H9 (cell line): ENCODE data around the gene SIPA1L3. TPM values are rescaled to one million over a fixed set of nuclear protein-coding genes. Genes with fewer than 3 reads are reported as not detected.

Experiments used
- DNase-seq: peaks from one replicate; pipeline ENCODE4 v3.0.0-alpha.2; 2017
- H2AFZ ChIP-seq: one replicate; pipeline ENCODE4 v1.6.1; 2013; ENCODE audit warnings: mild to moderate bottlenecking, low read length, control low read depth, moderate library complexity
- H2AK5ac ChIP-seq: 2 replicates; pipeline ENCODE4 v1.6.1; 2013; ENCODE audit warnings: low read length, control low read depth, mixed read lengths; ENCODE audit not compliant: insufficient read length
- H2BK120ac ChIP-seq: one replicate; pipeline ENCODE4 v1.6.1; 2013; ENCODE audit warnings: low read depth, mild to moderate bottlenecking, low read length, control low read depth, inconsistent platforms; ENCODE audit not compliant: poor library complexity, severe bottlenecking
- H2BK12ac ChIP-seq: 2 replicates; pipeline ENCODE4 v1.6.1; 2013; ENCODE audit warnings: low read length, control low read depth, mixed read lengths, low read depth; ENCODE audit not compliant: insufficient read length
- H2BK15ac ChIP-seq: 2 replicates; pipeline ENCODE4 v1.6.1; 2013; ENCODE audit warnings: low read depth, low read length, control low read depth
- H2BK20ac ChIP-seq: one replicate; pipeline ENCODE4 v1.6.1; 2013; ENCODE audit warnings: low read depth, mild to moderate bottlenecking, low read length, control low read depth, inconsistent platforms; ENCODE audit not compliant: poor library complexity, severe bottlenecking
- H2BK5ac ChIP-seq: 2 replicates; pipeline ENCODE4 v1.6.1; 2013; ENCODE audit warnings: low read length, control low read depth, mixed read lengths; ENCODE audit not compliant: insufficient read length
- H3K14ac ChIP-seq: 2 replicates; pipeline ENCODE4 v1.6.1; 2013; ENCODE audit warnings: low read length, control low read depth; ENCODE audit not compliant: insufficient read depth
- H3K18ac ChIP-seq: 2 replicates; pipeline ENCODE4 v1.6.1; 2013; ENCODE audit warnings: low read depth, mild to moderate bottlenecking, mixed read lengths, low read length, control low read depth; ENCODE audit not compliant: insufficient read length
- H3K23ac ChIP-seq: 2 replicates; pipeline ENCODE4 v1.6.1; 2013; ENCODE audit warnings: low read length, control low read depth, mixed read lengths, low read depth; ENCODE audit not compliant: insufficient read length
- H3K23me2 ChIP-seq: 2 replicates; pipeline ENCODE4 v1.6.1; 2013; ENCODE audit warnings: low read depth, mild to moderate bottlenecking, mixed read lengths, low read length, control low read depth; ENCODE audit not compliant: insufficient read length, poor library complexity, severe bottlenecking
- H3K27ac ChIP-seq: 2 replicates; pipeline ENCODE4 v1.5.1; 2013; ENCODE audit warnings: low read length, control low read depth, mixed read lengths, low read depth; ENCODE audit not compliant: insufficient read length
- H3K27me3 ChIP-seq: 2 replicates; pipeline ENCODE4 v1.6.1; 2013; ENCODE audit warnings: low read length, control low read depth, inconsistent platforms; ENCODE audit not compliant: insufficient read depth
- H3K4ac ChIP-seq: 2 replicates; pipeline ENCODE4 v1.6.1; 2013; ENCODE audit warnings: low read depth, mild to moderate bottlenecking, control low read depth, inconsistent platforms, low read length, moderate library complexity
- H3K4me1 ChIP-seq: 2 replicates; pipeline ENCODE4 v1.6.1; 2013; ENCODE audit warnings: low read length, control low read depth, inconsistent platforms; ENCODE audit not compliant: insufficient read depth
- H3K4me2 ChIP-seq: 2 replicates; pipeline ENCODE4 v1.6.1; 2013; ENCODE audit warnings: low read length, control low read depth, mixed read lengths; ENCODE audit not compliant: insufficient read length, insufficient read depth
- H3K56ac ChIP-seq: 2 replicates; pipeline ENCODE4 v1.6.1; 2013; ENCODE audit warnings: low read depth, mild to moderate bottlenecking, mixed read lengths, low read length, control low read depth; ENCODE audit not compliant: insufficient read length
- H3K79me1 ChIP-seq: 2 replicates; pipeline ENCODE4 v1.6.1; 2013; ENCODE audit warnings: low read depth, mild to moderate bottlenecking, moderate library complexity, low read length, control low read depth, inconsistent platforms; ENCODE audit not compliant: insufficient read depth, poor library complexity, severe bottlenecking
- H3K79me2 ChIP-seq: 2 replicates; pipeline ENCODE4 v1.6.1; 2013; ENCODE audit warnings: low read length, control low read depth, inconsistent platforms; ENCODE audit not compliant: insufficient read depth
- H3K9ac ChIP-seq: 2 replicates; pipeline ENCODE4 v1.6.1; 2013; ENCODE audit warnings: low read length, control low read depth, mixed read lengths; ENCODE audit not compliant: insufficient read length; ENCODE audit errors: extremely low read depth
- H3K9me3 ChIP-seq: one replicate; pipeline ENCODE4 v1.6.1; 2013; ENCODE audit warnings: low read depth, low read length, inconsistent platforms; ENCODE audit not compliant: control insufficient read depth
- H3T11ph ChIP-seq: one replicate; pipeline ENCODE4 v1.6.1; 2013; ENCODE audit warnings: mild to moderate bottlenecking, low read length, control low read depth, inconsistent platforms
- H4K20me1 ChIP-seq: one replicate; pipeline ENCODE4 v1.6.1; 2013; ENCODE audit not compliant: control insufficient read depth, insufficient read length, insufficient read depth
- H4K5ac ChIP-seq: 2 replicates; pipeline ENCODE4 v1.6.1; 2013; ENCODE audit warnings: low read depth, mild to moderate bottlenecking, mixed read lengths, low read length, control low read depth; ENCODE audit not compliant: insufficient read length
- H4K8ac ChIP-seq: replicated peaks from 2 replicates; pipeline ENCODE4 v1.6.1; 2013; ENCODE audit warnings: low read length, control low read depth, mixed read lengths, low read depth; ENCODE audit not compliant: insufficient read length
- H4K91ac ChIP-seq: 2 replicates; pipeline ENCODE4 v1.6.1; 2013; ENCODE audit warnings: low read depth, mild to moderate bottlenecking, moderate library complexity, mixed read lengths, low read length, control low read depth; ENCODE audit not compliant: insufficient read length
- H3K27ac Mint-ChIP-seq, 3 experiments: 2 replicates in 2 of 3; 3 replicates in 1 of 3; pipeline ENCODE4 v1.8.0; 2020 to 2021; ENCODE audit warnings: mixed read lengths in 3 of 3, mild to moderate bottlenecking in 1 of 3, moderate library complexity in 1 of 3
- H3K27me3 Mint-ChIP-seq: 2 replicates; pipeline ENCODE4 v1.8.0; 2021; ENCODE audit warnings: low read depth, mild to moderate bottlenecking, moderate library complexity, mixed read lengths
- H3K36me3 Mint-ChIP-seq, 3 experiments: 2 replicates in 2 of 3; 3 replicates in 1 of 3; pipeline ENCODE4 v1.8.0; 2020 to 2021; ENCODE audit warnings: low read depth in 3 of 3, mixed read lengths in 3 of 3; ENCODE audit not compliant: insufficient read depth in 1 of 3
- H3K4me1 Mint-ChIP-seq, 2 experiments: 2 replicates each; pipeline ENCODE4 v1.8.0; 2020; ENCODE audit warnings: mixed read lengths in 2 of 2
- H3K4me3 Mint-ChIP-seq, 2 experiments: 2 replicates in 1 of 2; 3 replicates in 1 of 2; pipeline ENCODE4 v1.8.0; 2020 to 2021; ENCODE audit warnings: mild to moderate bottlenecking in 2 of 2, mixed read lengths in 2 of 2, moderate library complexity in 1 of 2
- H3K9me3 Mint-ChIP-seq, 2 experiments: 2 replicates in 1 of 2; 3 replicates in 1 of 2; pipeline ENCODE4 v1.8.0; 2020; ENCODE audit warnings: mild to moderate bottlenecking in 2 of 2, mixed read lengths in 2 of 2, moderate library complexity in 1 of 2
- CTCF ChIP-seq: fragments of 200-600 bp; sonication (generic); conservative IDR thresholded peaks from 3 replicates; pipeline ENCODE4 v1.8.0; 2021; ENCODE audit warnings: antibody characterized with exemption, mild to moderate bottlenecking
- WGBS: extraction: QIAGEN DNeasy Blood & Tissue Kit; methylation state at CpG from one replicate; pipeline ENCODE4 v1.1.7; 2013; ENCODE audit warnings: missing lambda C conversion rate, low lambda C conversion rate, mixed read lengths; ENCODE audit not compliant: insufficient read length; ENCODE audit errors: extremely low coverage; 5-methylcytosine and 5-hydroxymethylcytosine counted together
- total RNA-seq: library from RNA; stranded (reverse); gene quantifications from 2 replicates; pipeline ENCODE4 v1.2.1, GENCODE V29; 2021

Gene SIPA1L3
- total RNA-seq, 1 experiment from 2014 or later: 40.1 TPM

GRCh38 chr19:37899966-37900365 lies 7.0 kb upstream of the SIPA1L3 start:
- H3K9ac ChIP-seq: no peak overlapping the region
- no peak overlapping the region for H2BK20ac ChIP-seq
- no peak overlapping the region for H2BK12ac ChIP-seq
- H3K9me3 ChIP-seq: no peaks in the 10 kb centered on the region
- no peak overlapping the region for H4K5ac ChIP-seq
- H3K23ac ChIP-seq: no peak overlapping the region
- H4K91ac ChIP-seq: no peak overlapping the region
- no peaks in the 10 kb centered on the region for H4K20me1 ChIP-seq
- H2BK15ac ChIP-seq: no peak overlapping the region
- no CpG with 5 or more reads among the region's 2 CpGs for WGBS
- Mint-ChIP-seq H3K4me1 (peaks cover 3 to 6% of the 10 kb centered on the region in 2 experiments; a peak in 3 of 4 replicates), H3K9me3 (no peaks in the 10 kb centered on the region; a peak in 1 of 5 replicates), H3K27me3 (no peaks in the 10 kb centered on the region; the same call in none of the 2 replicates), H3K27ac (no peak overlapping the region), H3K4me3 (no peak overlapping the region), H3K36me3 (no peaks in the 10 kb centered on the region; a peak in 1 of 7 replicates)
- no peak overlapping the region for H3K14ac ChIP-seq
- no peak overlapping the region for H2BK5ac ChIP-seq
- no peak overlapping the region for H4K8ac ChIP-seq
- no peak overlapping the region for H2AK5ac ChIP-seq
- H3K27ac ChIP-seq: no peak overlapping the region
- no peak overlapping the region for H3K56ac ChIP-seq
- no peak overlapping the region for H2AFZ ChIP-seq
- no peak overlapping the region for H3T11ph ChIP-seq
- H2BK120ac ChIP-seq: no peak overlapping the region
- H3K27me3 ChIP-seq: no peaks in the 10 kb centered on the region
- no peaks in the 10 kb centered on the region for H3K79me1 ChIP-seq
- H3K18ac ChIP-seq: no peak overlapping the region
- TF ChIP-seq CTCF: no peak
- no peak overlapping the region for H3K4me2 ChIP-seq
- H3K79me2 ChIP-seq: no peaks in the 10 kb centered on the region
- no peak for DNase-seq
- H3K4me1 ChIP-seq: no peaks in the 10 kb centered on the region
- no peak overlapping the region for H3K4ac ChIP-seq
- no peaks in the 10 kb centered on the region for H3K23me2 ChIP-seq
